ENCODE results near the gene DELE1.

The DELE1 gene

DNA sequence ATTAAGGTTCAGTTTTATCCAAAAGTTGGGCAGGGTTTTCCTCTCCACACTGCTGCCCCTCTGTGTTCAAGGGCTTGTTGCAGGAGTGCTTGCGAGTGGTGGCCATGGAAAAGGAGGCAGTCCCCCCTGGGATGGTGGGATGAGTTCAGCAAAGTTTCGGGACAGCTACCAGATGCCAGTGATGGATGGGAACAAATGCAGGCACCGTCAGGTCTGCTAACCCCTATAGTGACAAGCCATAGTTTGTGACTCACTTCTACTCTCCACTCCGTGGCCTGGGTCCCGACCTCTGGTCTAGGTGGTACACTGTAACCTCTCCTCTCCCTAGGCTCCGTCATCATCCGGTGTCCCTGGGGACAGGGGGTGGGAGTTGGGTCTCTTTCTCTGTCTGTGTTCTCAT lies 41.4 kb downstream of the DELE1 start:
- H3K36me3 ChIP-seq (ENCODE audit: control insufficient read depth in 2 of 2, insufficient read depth in 1 of 2, low read length in 2 of 2) = no peaks in the 10 kb centered on the region
- H3K4me1 ChIP-seq (ENCODE audit: control insufficient read depth, insufficient read depth, low read length) = peaks cover 1% of the 10 kb centered on the region; the same call in 1 of the 2 replicates
- ChIA-PET POLR2A (no interaction called here), CTCF (interaction anchor here (1.1 to 2.5 kb wide), 2 partner anchors 272 to 300 kb away, joined by 3 to 13 read pairs; no protein-coding TSS in a partner anchor)
- H3K27ac ChIP-seq (ENCODE audit: extremely low read depth, low read depth, low read length) = no peak overlapping the region
- H3K4me3 ChIP-seq (ENCODE audit: low read depth, low read length) = no peak overlapping the region
- H3K9me3 ChIP-seq (ENCODE audit: control insufficient read depth, insufficient read depth, low read depth, low read length) = no peaks in the 10 kb centered on the region
- TF ChIP-seq KLF7 (tag by site-specific recombination; IDR thresholded peaks at IDR 0.05; ENCODE audit: borderline replicate concordance) = no peak
- no peak for TF ChIP-seq ZNF140 (tag by site-specific recombination; IDR thresholded peaks at IDR 0.05)
- TF ChIP-seq ZNF707 (tag by site-specific recombination; IDR thresholded peaks at IDR 0.05) = no peak
- TF ChIP-seq, protein P1, sequence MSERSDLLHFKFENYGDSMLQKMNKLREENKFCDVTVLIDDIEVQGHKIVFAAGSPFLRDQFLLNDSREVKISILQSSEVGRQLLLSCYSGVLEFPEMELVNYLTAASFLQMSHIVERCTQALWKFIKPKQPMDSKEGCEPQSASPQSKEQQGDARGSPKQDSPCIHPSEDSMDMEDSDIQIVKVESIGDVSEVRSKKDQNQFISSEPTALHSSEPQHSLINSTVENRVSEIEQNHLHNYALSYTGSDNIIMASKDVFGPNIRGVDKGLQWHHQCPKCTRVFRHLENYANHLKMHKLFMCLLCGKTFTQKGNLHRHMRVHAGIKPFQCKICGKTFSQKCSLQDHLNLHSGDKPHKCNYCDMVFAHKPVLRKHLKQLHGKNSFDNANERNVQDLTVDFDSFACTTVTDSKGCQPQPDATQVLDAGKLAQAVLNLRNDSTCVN (tag by site-specific recombination; optimal IDR thresholded peaks at IDR 0.05) = no peak
- no peak for TF ChIP-seq ZBTB7A (tag by site-specific recombination; IDR thresholded peaks at IDR 0.05; ENCODE audit: low read depth)
- TF ChIP-seq HOXA7 (CRISPR knock-in tag; IDR thresholded peaks at IDR 0.05; ENCODE audit: borderline replicate concordance) = no peak
- TF ChIP-seq, protein P2, sequence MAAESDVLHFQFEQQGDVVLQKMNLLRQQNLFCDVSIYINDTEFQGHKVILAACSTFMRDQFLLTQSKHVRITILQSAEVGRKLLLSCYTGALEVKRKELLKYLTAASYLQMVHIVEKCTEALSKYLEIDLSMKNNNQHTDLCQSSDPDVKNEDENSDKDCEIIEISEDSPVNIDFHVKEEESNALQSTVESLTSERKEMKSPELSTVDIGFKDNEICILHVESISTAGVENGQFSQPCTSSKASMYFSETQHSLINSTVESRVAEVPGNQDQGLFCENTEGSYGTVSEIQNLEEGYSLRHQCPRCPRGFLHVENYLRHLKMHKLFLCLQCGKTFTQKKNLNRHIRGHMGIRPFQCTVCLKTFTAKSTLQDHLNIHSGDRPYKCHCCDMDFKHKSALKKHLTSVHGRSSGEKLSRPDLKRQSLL (tag by site-specific recombination; IDR thresholded peaks at IDR 0.05) = no peak

DNA sequence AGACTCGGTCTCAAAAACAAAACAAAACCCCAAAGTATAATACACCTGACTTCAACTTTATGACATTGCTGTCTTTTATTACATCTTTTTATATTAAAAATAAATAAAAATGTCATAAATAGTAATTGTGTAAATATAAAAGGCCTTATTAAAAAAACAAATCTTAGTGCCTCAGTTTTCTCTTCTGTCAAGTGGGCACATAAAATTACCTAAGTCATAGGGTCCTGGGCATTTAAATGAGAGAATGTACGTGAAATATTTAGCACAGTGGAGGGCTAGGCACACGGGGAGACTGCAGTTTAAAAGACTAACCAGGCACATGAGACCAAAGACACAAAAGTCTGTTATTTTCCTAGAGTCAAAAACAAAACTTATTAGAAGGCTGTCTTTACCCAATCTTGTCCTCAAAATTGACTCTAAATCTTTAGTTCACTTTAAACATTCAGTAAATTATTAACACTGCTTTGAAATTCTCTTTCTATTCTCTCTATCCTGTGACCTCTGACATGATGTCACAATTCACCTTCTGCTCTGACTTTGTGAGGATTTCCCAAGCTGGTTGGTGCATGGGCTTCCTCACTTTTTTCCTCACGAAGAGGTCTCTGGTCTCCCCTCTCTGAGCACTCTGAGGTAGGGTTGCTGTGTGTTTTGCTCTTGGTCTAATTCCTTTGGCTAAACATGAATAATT lies 42.7 kb downstream of the DELE1 start:
- Histone ChIP-seq H3K9me3 (ENCODE audit: control insufficient read depth, insufficient read depth, low read depth, low read length) (no peaks in the 10 kb centered on the region), H3K4me3 (ENCODE audit: low read depth, low read length) (no peak overlapping the region), H3K4me1 (ENCODE audit: control insufficient read depth, insufficient read depth, low read length) (peaks cover 6% of the 10 kb centered on the region; the same call in 1 of the 2 replicates), H3K36me3 (ENCODE audit: control insufficient read depth in 2 of 2, insufficient read depth in 1 of 2, low read length in 2 of 2) (peaks cover 5 to 9% of the 10 kb centered on the region in 2 experiments; a peak in 2 of 3 replicates), H3K27ac (ENCODE audit: extremely low read depth, low read depth, low read length) (no peak overlapping the region)
- POLR2A ChIA-PET = no interaction called here
- TF ChIP-seq ZNF585B (tag by site-specific recombination; IDR thresholded peaks at IDR 0.05) (no peak), ZNF501 (tag by site-specific recombination; IDR thresholded peaks at IDR 0.05) (no peak), ZNF354C (tag by site-specific recombination; IDR thresholded peaks at IDR 0.05; ENCODE audit: borderline replicate concordance, low read depth) (no peak)
- TF ChIP-seq, protein P3, sequence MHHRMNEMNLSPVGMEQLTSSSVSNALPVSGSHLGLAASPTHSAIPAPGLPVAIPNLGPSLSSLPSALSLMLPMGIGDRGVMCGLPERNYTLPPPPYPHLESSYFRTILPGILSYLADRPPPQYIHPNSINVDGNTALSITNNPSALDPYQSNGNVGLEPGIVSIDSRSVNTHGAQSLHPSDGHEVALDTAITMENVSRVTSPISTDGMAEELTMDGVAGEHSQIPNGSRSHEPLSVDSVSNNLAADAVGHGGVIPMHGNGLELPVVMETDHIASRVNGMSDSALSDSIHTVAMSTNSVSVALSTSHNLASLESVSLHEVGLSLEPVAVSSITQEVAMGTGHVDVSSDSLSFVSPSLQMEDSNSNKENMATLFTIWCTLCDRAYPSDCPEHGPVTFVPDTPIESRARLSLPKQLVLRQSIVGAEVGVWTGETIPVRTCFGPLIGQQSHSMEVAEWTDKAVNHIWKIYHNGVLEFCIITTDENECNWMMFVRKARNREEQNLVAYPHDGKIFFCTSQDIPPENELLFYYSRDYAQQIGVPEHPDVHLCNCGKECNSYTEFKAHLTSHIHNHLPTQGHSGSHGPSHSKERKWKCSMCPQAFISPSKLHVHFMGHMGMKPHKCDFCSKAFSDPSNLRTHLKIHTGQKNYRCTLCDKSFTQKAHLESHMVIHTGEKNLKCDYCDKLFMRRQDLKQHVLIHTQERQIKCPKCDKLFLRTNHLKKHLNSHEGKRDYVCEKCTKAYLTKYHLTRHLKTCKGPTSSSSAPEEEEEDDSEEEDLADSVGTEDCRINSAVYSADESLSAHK (tag by site-specific recombination; IDR thresholded peaks at IDR 0.05) = no peak
- CTCF ChIA-PET = interaction anchor here (0.6 to 0.7 kb wide), 3 partner anchors 26 to 409 kb away, joined by 3 to 5 read pairs (median 5); no protein-coding TSS in a partner anchor

DNA sequence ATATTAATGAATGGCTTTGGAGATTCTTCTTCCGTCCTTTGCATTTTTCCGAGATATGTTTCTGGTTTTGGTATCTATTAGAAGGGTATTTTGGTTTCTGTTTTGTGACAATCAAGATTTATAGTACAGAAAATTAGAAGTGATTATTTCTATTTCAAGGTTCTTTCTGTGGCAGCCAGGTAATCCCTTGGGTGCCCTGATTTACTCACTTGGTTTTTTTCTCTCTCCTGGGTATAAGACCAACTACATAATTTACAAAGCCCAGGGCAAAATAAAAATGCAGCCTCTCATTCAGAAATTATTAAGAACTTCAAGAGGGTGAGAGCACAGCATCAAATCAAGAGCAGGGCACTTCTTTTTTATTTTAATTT lies 43.3 kb downstream of the DELE1 start:
- ChIA-PET POLR2A (no interaction called here), CTCF (interaction anchor here (0.7 to 5.3 kb wide), 4 partner anchors 13 to 274 kb away, joined by 3 to 42 read pairs (median 4); no protein-coding TSS in a partner anchor)
- Histone ChIP-seq H3K9me3 (ENCODE audit: control insufficient read depth, insufficient read depth, low read depth, low read length) (no peaks in the 10 kb centered on the region), H3K4me3 (ENCODE audit: low read depth, low read length) (no peak overlapping the region), H3K4me1 (ENCODE audit: control insufficient read depth, insufficient read depth, low read length) (peaks cover 6% of the 10 kb centered on the region; the same call in 1 of the 2 replicates), H3K27ac (ENCODE audit: extremely low read depth, low read depth, low read length) (no peak overlapping the region), H3K36me3 (ENCODE audit: control insufficient read depth in 2 of 2, insufficient read depth in 1 of 2, low read length in 2 of 2) (peaks cover 9 to 10% of the 10 kb centered on the region in 2 experiments; a peak in 2 of 3 replicates)
- TF ChIP-seq ZNF2 (tag by site-specific recombination; IDR thresholded peaks at IDR 0.05) (no peak), ZNF391 (tag by site-specific recombination; IDR thresholded peaks at IDR 0.05; ENCODE audit: borderline replicate concordance, low read depth) (no peak), ZNF155 (tag by site-specific recombination; IDR thresholded peaks at IDR 0.05) (no peak), ZNF311 (tag by site-specific recombination; IDR thresholded peaks at IDR 0.05; ENCODE audit: borderline replicate concordance) (no peak), ZNF266 (tag by site-specific recombination; IDR thresholded peaks at IDR 0.05; ENCODE audit: low read depth) (no peak), ZNF335 (tag by site-specific recombination; conservative IDR thresholded peaks at IDR 0.05) (no peak), ZNF555 (tag by site-specific recombination; conservative IDR thresholded peaks at IDR 0.05) (no peak), ZNF514 (tag by site-specific recombination; IDR thresholded peaks at IDR 0.05) (no peak), ZNF747 (tag by site-specific recombination; IDR thresholded peaks at IDR 0.05) (no peak)
- TF ChIP-seq, protein P4, sequence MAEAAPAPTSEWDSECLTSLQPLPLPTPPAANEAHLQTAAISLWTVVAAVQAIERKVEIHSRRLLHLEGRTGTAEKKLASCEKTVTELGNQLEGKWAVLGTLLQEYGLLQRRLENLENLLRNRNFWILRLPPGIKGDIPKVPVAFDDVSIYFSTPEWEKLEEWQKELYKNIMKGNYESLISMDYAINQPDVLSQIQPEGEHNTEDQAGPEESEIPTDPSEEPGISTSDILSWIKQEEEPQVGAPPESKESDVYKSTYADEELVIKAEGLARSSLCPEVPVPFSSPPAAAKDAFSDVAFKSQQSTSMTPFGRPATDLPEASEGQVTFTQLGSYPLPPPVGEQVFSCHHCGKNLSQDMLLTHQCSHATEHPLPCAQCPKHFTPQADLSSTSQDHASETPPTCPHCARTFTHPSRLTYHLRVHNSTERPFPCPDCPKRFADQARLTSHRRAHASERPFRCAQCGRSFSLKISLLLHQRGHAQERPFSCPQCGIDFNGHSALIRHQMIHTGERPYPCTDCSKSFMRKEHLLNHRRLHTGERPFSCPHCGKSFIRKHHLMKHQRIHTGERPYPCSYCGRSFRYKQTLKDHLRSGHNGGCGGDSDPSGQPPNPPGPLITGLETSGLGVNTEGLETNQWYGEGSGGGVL (tag by site-specific recombination; IDR thresholded peaks at IDR 0.05) = no peak
- TF ChIP-seq, protein P5, sequence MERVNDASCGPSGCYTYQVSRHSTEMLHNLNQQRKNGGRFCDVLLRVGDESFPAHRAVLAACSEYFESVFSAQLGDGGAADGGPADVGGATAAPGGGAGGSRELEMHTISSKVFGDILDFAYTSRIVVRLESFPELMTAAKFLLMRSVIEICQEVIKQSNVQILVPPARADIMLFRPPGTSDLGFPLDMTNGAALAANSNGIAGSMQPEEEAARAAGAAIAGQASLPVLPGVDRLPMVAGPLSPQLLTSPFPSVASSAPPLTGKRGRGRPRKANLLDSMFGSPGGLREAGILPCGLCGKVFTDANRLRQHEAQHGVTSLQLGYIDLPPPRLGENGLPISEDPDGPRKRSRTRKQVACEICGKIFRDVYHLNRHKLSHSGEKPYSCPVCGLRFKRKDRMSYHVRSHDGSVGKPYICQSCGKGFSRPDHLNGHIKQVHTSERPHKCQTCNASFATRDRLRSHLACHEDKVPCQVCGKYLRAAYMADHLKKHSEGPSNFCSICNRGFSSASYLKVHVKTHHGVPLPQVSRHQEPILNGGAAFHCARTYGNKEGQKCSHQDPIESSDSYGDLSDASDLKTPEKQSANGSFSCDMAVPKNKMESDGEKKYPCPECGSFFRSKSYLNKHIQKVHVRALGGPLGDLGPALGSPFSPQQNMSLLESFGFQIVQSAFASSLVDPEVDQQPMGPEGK (tag by site-specific recombination; IDR thresholded peaks at IDR 0.05) = no peak

Data from HEK293 (cell line).